ENCODE results near the gene CCND2.
"Not testable (repeated sequence)": the region's sequence is repeated elsewhere in the genome, so short reads cannot be mapped to it uniquely, and the experiment has no call there.

CCND2 gene

GRCh38 chr12:4273652-4274395 lies at the start of gene CCND2:
Gene CCND2, plus strand, starts transcription at chr12:4273762. Its CDS starts 279 bp downstream, at chr12:4274041.
- in situ Hi-C loops (cut with MboI; ENCODE audit: low sequenced_read_pairs): no loop called here

- in situ Hi-C loops (cut with MboI; ENCODE audit: low sequenced_read_pairs): no loop called here
Observed at GRCh38 chr12:4224206-4224889, 49.2 kb upstream of the CCND2 start.

- in situ Hi-C loops (cut with MboI; ENCODE audit: low sequenced_read_pairs): no loop called here
Observed at GRCh38 chr12:4225571-4225970, 48.0 kb upstream of the CCND2 start.

- in situ Hi-C loops (cut with MboI; ENCODE audit: low sequenced_read_pairs): no loop called here
Observed at GRCh38 chr12:4227046-4227445, 46.5 kb upstream of the CCND2 start.

- in situ Hi-C loops (cut with MboI; ENCODE audit: low sequenced_read_pairs): no loop called here
Observed at GRCh38 chr12:4228122-4228580, 45.4 kb upstream of the CCND2 start.

GRCh38 chr12:4230526-4230925 lies 43.0 kb upstream of the CCND2 start:
- in situ Hi-C loops (cut with MboI; ENCODE audit: low sequenced_read_pairs): no loop called here

GRCh38 chr12:4238577-4238976 lies 35.0 kb upstream of the CCND2 start:
- in situ Hi-C loops (cut with MboI; ENCODE audit: low sequenced_read_pairs): no loop called here

- in situ Hi-C loops (cut with MboI; ENCODE audit: low sequenced_read_pairs): no loop called here
Observed at GRCh38 chr12:4239746-4240145, 33.8 kb upstream of the CCND2 start.

GRCh38 chr12:4240161-4240783 lies 33.3 kb upstream of the CCND2 start:
- in situ Hi-C loops (cut with MboI; ENCODE audit: low sequenced_read_pairs): no loop called here

- in situ Hi-C loops (cut with MboI; ENCODE audit: low sequenced_read_pairs): no loop called here
Observed at GRCh38 chr12:4240981-4241380, 32.6 kb upstream of the CCND2 start.

- in situ Hi-C loops (cut with MboI; ENCODE audit: low sequenced_read_pairs): no loop called here
Observed at GRCh38 chr12:4241592-4241991, 32.0 kb upstream of the CCND2 start.

- in situ Hi-C loops (cut with MboI; ENCODE audit: low sequenced_read_pairs): no loop called here
Observed at GRCh38 chr12:4242595-4242994, 31.0 kb upstream of the CCND2 start.

GRCh38 chr12:4243091-4243490 lies 30.5 kb upstream of the CCND2 start:
- in situ Hi-C loops (cut with MboI; ENCODE audit: low sequenced_read_pairs): no loop called here

- in situ Hi-C loops (cut with MboI; ENCODE audit: low sequenced_read_pairs): not testable (repeated sequence)
Observed at GRCh38 chr12:4243491-4244100, 30.0 kb upstream of the CCND2 start.

- in situ Hi-C loops (cut with MboI; ENCODE audit: low sequenced_read_pairs): no loop called here
Observed at GRCh38 chr12:4244868-4245267, 28.7 kb upstream of the CCND2 start.

- in situ Hi-C loops (cut with MboI; ENCODE audit: low sequenced_read_pairs): no loop called here
Observed at GRCh38 chr12:4245446-4245845, 28.1 kb upstream of the CCND2 start.

GRCh38 chr12:4246116-4246515 lies 27.4 kb upstream of the CCND2 start:
- in situ Hi-C loops (cut with MboI; ENCODE audit: low sequenced_read_pairs): no loop called here

GRCh38 chr12:4250691-4251090 lies 22.9 kb upstream of the CCND2 start:
- in situ Hi-C loops (cut with MboI; ENCODE audit: low sequenced_read_pairs): no loop called here

- in situ Hi-C loops (cut with MboI; ENCODE audit: low sequenced_read_pairs): no loop called here
Observed at GRCh38 chr12:4251216-4251891, 22.2 kb upstream of the CCND2 start.

- in situ Hi-C loops (cut with MboI; ENCODE audit: low sequenced_read_pairs): no loop called here
Observed at GRCh38 chr12:4251967-4252366, 21.6 kb upstream of the CCND2 start.

GRCh38 chr12:4252601-4253000 lies 21.0 kb upstream of the CCND2 start:
- in situ Hi-C loops (cut with MboI; ENCODE audit: low sequenced_read_pairs): no loop called here
